Vagina (tissue), 2 donors: Measurements from ENCODE around the gene SLC7A6. TPM values are rescaled to one million over a fixed set of nuclear protein-coding genes. Genes with fewer than 3 reads are reported as not detected.

Experiments
- DNase-seq, 2 donors: peaks; one replicate each; pipeline ENCODE4 v3.0.0-alpha.2; 2017; ENCODE audit errors: extremely low spot score in 2 of 2
- H3K27ac ChIP-seq: fragments of 200-600 bp; sonication (generic); one replicate; pipeline ENCODE4 v1.5.1; 2019
- H3K27me3 ChIP-seq: fragments of 200-600 bp; sonication (generic); one replicate; pipeline ENCODE4 v1.5.1; 2019
- H3K36me3 ChIP-seq, 2 donors: fragments of 200-600 bp; sonication (generic); one replicate each; pipeline ENCODE4 v1.5.1; 2017 to 2019
- H3K4me1 ChIP-seq: fragments of 200-600 bp; sonication (generic); one replicate; pipeline ENCODE4 v1.5.1; 2019
- H3K4me3 ChIP-seq, 2 donors: fragments of 200-600 bp; sonication (generic); 1 replicate in 1 of 2; 2 replicates in 1 of 2; pipeline ENCODE4 v1.5.1; 2016 to 2019
- H3K9me3 ChIP-seq: fragments of 200-600 bp; sonication (generic); one replicate; pipeline ENCODE4 v1.5.1; 2019
- POLR2A ChIP-seq, 2 donors: fragments of 450-650 bp; IDR thresholded peaks; one replicate each; pipeline ENCODE4 v1.6.1; 2017; ENCODE audit warnings: antibody characterized with exemption in 2 of 2, mild to moderate bottlenecking in 2 of 2, moderate library complexity in 2 of 2
- POLR2AphosphoS5 ChIP-seq, 2 donors: sonication (generic); formaldehyde crosslinking; IDR thresholded peaks; one replicate each; pipeline ENCODE4 v1.9.0; 2017; ENCODE audit warnings: antibody characterized with exemption in 2 of 2, mild to moderate bottlenecking in 2 of 2, low read depth in 1 of 2; ENCODE audit not compliant: insufficient read depth in 1 of 2
- intact Hi-C: fragments of 100-400 bp; cut with DNase I; formaldehyde crosslinking; loops from one replicate; pipeline ENCODE4 v1.15.1; 2023
- total RNA-seq: library from RNA; depleted of rRNA; stranded (reverse); fragments of >200 nt; gene quantifications from one replicate; pipeline ENCODE4 v1.2.3, GENCODE V29; 2016
- TF ChIP-seq, protein P1 (sequence below), 3 experiments: fragments of 450-650 bp in 2 of 3; fragments of 200-600 bp in 1 of 3; sonication (generic) in 1 of 3; IDR thresholded peaks; one replicate each; pipeline ENCODE4 v1.5.1; 2017 to 2019; ENCODE audit warnings: antibody characterized with exemption in 3 of 3, mild to moderate bottlenecking in 2 of 3, moderate library complexity in 2 of 3

The SLC7A6 gene
- total RNA-seq, 1 donor from 2014 or later = 35.1 TPM

DNA sequence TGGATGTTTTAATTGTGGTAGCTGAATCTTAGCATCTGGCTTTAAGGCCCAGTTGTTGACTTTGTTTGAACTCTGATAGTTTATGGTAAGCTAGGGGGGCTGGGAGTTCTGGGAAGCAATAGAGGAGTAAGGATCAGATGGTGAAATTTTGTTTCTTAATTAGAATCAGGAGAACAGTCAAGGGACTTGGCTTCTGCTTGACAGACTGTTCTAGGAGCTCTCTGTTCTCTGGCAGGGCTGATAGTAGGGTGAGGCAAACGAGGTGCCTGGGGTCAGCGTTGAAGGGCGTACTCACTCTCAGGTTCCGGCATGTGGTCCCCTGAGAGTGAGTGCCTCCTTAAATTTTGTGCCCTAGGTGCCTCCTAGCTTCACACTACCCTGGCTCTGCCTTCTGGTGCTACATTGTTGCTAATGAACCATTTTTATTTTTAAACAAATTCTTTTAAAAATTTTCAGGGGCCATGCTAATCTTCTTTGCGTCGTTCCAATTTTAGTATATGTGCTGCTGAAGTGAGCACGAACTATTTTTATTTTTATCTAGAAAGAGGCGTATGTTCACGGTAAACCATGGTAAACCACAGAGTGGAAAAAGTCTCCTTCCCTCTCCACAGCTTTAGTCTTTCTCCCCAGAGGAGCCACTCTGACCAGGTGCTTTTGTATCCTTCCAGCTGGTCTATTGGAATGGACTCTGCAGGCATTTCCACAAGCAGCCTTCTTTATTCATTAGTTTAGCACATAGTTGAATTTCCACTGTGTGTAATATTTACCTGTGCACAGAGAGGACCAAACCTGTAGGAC is 19.7 kb downstream of the SLC7A6 start:
- H3K9me3 ChIP-seq = no peaks in the 10 kb centered on the region
- no peak for DNase-seq
- H3K4me1 ChIP-seq = peaks cover 65% of the 10 kb centered on the region
- no peak overlapping the region for H3K4me3 ChIP-seq
- H3K27ac ChIP-seq = peak overlapping the region; percentile 66
- no peaks in the 10 kb centered on the region for H3K27me3 ChIP-seq
- TF ChIP-seq POLR2AphosphoS5 (IDR thresholded peaks at IDR 0.05; ENCODE audit: insufficient read depth in 1 of 2, low read depth in 1 of 2) (peak; percentile 16 to 36), POLR2A (IDR thresholded peaks at IDR 0.05) (no peak)
- TF ChIP-seq, protein P1, sequence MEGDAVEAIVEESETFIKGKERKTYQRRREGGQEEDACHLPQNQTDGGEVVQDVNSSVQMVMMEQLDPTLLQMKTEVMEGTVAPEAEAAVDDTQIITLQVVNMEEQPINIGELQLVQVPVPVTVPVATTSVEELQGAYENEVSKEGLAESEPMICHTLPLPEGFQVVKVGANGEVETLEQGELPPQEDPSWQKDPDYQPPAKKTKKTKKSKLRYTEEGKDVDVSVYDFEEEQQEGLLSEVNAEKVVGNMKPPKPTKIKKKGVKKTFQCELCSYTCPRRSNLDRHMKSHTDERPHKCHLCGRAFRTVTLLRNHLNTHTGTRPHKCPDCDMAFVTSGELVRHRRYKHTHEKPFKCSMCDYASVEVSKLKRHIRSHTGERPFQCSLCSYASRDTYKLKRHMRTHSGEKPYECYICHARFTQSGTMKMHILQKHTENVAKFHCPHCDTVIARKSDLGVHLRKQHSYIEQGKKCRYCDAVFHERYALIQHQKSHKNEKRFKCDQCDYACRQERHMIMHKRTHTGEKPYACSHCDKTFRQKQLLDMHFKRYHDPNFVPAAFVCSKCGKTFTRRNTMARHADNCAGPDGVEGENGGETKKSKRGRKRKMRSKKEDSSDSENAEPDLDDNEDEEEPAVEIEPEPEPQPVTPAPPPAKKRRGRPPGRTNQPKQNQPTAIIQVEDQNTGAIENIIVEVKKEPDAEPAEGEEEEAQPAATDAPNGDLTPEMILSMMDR (IDR thresholded peaks at IDR 0.05) = no peak
- intact Hi-C loops = no loop called here
- no peaks in the 10 kb centered on the region for H3K36me3 ChIP-seq

DNA sequence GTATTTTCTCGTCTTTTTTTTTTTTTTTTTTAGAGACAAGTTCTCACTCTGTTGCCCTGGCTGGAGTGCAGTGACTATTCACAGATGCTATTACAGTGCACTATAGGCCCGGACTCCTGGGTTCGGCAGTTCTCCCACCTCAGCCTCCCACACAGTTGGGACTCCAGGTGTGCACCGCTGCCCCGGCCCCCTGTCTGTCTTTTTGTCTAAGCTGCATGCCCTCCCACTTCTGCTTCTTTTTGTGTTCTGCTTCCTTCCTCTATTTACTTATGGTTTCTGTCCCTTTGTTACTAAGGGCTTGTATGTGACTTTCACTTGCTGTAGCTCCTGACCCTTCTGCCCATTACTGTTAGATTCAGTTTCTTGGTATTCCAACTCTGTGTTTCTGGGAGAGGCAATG is 20.5 kb downstream of the SLC7A6 start:
- no peaks in the 10 kb centered on the region for H3K36me3 ChIP-seq
- H3K9me3 ChIP-seq = no peaks in the 10 kb centered on the region
- no peak overlapping the region for H3K4me3 ChIP-seq
- DNase-seq = no peak
- H3K4me1 ChIP-seq = peaks cover 73% of the 10 kb centered on the region
- intact Hi-C loops = no loop called here
- H3K27ac ChIP-seq = peak overlapping the region; percentile 66
- H3K27me3 ChIP-seq = no peaks in the 10 kb centered on the region
- no peak for TF ChIP-seq POLR2AphosphoS5 (IDR thresholded peaks at IDR 0.05; ENCODE audit: insufficient read depth in 1 of 2, low read depth in 1 of 2)
- TF ChIP-seq POLR2A (IDR thresholded peaks at IDR 0.05) = no peak
- TF ChIP-seq, protein P1 (IDR thresholded peaks at IDR 0.05) = no peak

DNA sequence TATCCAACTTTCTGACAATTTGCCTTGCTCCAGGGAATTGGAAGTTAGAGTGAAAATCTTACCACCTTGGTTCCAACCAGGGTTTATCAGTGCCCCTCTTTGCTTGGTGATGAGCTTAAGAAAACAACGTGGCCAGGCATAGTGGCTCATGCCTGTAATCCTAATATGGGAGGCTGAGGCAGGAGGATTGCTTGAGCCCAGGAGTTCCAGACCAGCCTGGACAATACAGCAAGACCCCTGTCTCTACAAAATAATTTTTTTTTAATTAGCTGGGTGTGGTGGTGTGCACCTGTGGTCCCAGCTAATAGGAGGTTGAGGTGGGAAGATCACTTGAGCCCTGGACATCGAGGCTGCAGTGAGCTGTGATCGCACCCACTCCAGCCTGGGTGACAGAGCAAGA is 21.4 kb downstream of the SLC7A6 start:
- Histone ChIP-seq H3K4me1 (peaks cover 81% of the 10 kb centered on the region), H3K36me3 (no peaks in the 10 kb centered on the region), H3K9me3 (no peaks in the 10 kb centered on the region), H3K4me3 (no peak overlapping the region), H3K27ac (peak overlapping the region; percentile 66), H3K27me3 (no peaks in the 10 kb centered on the region)
- TF ChIP-seq, protein P1 (IDR thresholded peaks at IDR 0.05) = no peak
- TF ChIP-seq POLR2AphosphoS5 (IDR thresholded peaks at IDR 0.05; ENCODE audit: insufficient read depth in 1 of 2, low read depth in 1 of 2) (no peak), POLR2A (IDR thresholded peaks at IDR 0.05) (no peak)
- intact Hi-C loops = no loop called here
- no peak for DNase-seq

DNA sequence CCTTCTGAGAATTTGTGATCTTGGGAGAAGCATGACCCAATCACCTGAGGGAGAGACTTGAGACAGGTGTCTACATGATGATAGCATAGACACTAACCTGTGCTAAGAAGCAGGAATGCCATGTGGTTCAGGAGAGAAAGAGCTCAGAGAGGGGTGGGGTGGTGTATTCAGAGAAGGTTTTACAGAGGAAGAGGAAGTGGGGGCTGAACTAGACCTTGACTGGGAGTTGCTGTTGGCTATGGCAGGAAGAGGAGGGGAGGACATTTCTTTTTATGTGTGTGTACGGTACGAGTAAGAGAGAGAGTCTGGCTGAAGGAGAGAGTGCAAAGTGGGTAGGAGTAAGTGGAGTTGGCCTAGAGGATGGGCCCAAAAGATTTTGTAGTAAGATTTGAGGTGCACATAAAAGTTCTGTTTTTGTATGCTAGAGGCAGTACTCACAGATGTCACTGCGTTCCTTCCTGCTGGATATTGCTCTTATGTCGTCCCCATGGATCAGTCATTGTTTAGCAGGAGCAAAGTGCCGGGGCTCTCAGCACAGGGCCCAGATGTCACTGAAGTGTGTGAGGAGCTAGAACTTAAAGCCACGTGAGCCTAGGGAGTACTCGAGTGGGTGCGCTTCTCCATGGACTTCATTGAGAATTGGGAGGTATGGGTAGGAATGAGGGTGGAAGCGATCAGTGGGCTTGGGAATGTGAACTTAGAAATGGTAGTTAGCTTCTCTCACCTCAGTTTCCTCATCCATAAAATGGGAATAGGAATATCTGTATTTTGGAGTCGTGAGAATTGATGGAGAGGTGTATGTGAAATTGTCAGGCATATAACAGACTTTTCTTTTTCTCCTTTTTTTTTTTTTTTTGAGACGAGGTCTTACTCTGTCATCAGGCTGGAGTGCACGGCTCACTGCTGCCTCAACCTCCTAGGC is 22.1 kb downstream of the SLC7A6 start:
- TF ChIP-seq POLR2AphosphoS5 (IDR thresholded peaks at IDR 0.05; ENCODE audit: insufficient read depth in 1 of 2, low read depth in 1 of 2) = no peak
- TF ChIP-seq, protein P1 (IDR thresholded peaks at IDR 0.05) = no peak
- no peak for TF ChIP-seq POLR2A (IDR thresholded peaks at IDR 0.05)
- Histone ChIP-seq H3K4me3 (no peak overlapping the region), H3K9me3 (no peaks in the 10 kb centered on the region), H3K27me3 (no peaks in the 10 kb centered on the region), H3K4me1 (peaks cover 81% of the 10 kb centered on the region), H3K27ac (peak overlapping the region; percentile 79), H3K36me3 (peaks cover 0 to 5% of the 10 kb centered on the region in 2 donors)
- intact Hi-C loops = no loop called here
- no peak for DNase-seq
